GM23338 (cell line): ENCODE measurements around the gene HOXD4.

Experiments used
- CREB1 ChIP-seq: fragments of 250-450 bp; sonication (Bioruptor Pico); IDR thresholded peaks from 2 replicates; pipeline ENCODE4 v1.5.0; 2020; ENCODE audit warnings: low read depth, mild to moderate bottlenecking, moderate library complexity
- CTCF ChIP-seq, 2 experiments: fragments of 200-600 bp in 1 of 2; sonication (generic) in 1 of 2; conservative IDR thresholded peaks; 2 replicates each; pipeline versions ENCODE4 v1.5.1 to v1.6.1; 2016 to 2017; ENCODE audit warnings: antibody characterized with exemption in 2 of 2, low read depth in 2 of 2, mild to moderate bottlenecking in 2 of 2, moderate library complexity in 1 of 2
- EZH2 ChIP-seq: fragments of 200-600 bp; sonication (generic); IDR thresholded peaks from one replicate; pipeline ENCODE4 v1.8.0; 2017; ENCODE audit warnings: antibody characterized with exemption, mild to moderate bottlenecking, low read depth; ENCODE audit not compliant: unreplicated experiment
- EZH2phosphoT487 ChIP-seq: fragments of 200-600 bp; sonication (generic); IDR thresholded peaks from one replicate; pipeline ENCODE4 v1.8.1; 2018; ENCODE audit warnings: antibody characterized with exemption; ENCODE audit not compliant: unreplicated experiment
- JUNB ChIP-seq: IDR thresholded peaks from one replicate; pipeline ENCODE4 v1.6.1; 2016; ENCODE audit warnings: antibody characterized with exemption; ENCODE audit not compliant: unreplicated experiment
- POLR2AphosphoS5 ChIP-seq: IDR thresholded peaks from 2 replicates; pipeline ENCODE4 v1.6.1; 2016; ENCODE audit warnings: antibody characterized with exemption, low read depth
- STAT1 ChIP-seq: IDR thresholded peaks from one replicate; pipeline ENCODE4 v1.6.1; 2016; ENCODE audit warnings: antibody characterized with exemption; ENCODE audit not compliant: unreplicated experiment
- ZNF462 ChIP-seq: fragments of 250-450 bp; sonication (Bioruptor Pico); IDR thresholded peaks from 2 replicates; pipeline ENCODE4 v1.5.0; 2020; ENCODE audit warnings: mild to moderate bottlenecking, moderate library complexity
- TF ChIP-seq, protein P1 (sequence below): IDR thresholded peaks from one replicate; pipeline ENCODE4 v1.6.1; 2018; ENCODE audit warnings: antibody characterized with exemption; ENCODE audit not compliant: unreplicated experiment

- TF ChIP-seq ZNF462 (CRISPR knock-in tag) (no peak), CTCF (conservative IDR thresholded peaks at IDR 0.05; ENCODE audit: low read depth in 2 of 2) (no peak), POLR2AphosphoS5 (no peak), EZH2phosphoT487 (no peak), EZH2 (no peak), STAT1 (no peak), CREB1 (CRISPR knock-in tag) (no peak), JUNB (no peak)
- TF ChIP-seq, protein P1, sequence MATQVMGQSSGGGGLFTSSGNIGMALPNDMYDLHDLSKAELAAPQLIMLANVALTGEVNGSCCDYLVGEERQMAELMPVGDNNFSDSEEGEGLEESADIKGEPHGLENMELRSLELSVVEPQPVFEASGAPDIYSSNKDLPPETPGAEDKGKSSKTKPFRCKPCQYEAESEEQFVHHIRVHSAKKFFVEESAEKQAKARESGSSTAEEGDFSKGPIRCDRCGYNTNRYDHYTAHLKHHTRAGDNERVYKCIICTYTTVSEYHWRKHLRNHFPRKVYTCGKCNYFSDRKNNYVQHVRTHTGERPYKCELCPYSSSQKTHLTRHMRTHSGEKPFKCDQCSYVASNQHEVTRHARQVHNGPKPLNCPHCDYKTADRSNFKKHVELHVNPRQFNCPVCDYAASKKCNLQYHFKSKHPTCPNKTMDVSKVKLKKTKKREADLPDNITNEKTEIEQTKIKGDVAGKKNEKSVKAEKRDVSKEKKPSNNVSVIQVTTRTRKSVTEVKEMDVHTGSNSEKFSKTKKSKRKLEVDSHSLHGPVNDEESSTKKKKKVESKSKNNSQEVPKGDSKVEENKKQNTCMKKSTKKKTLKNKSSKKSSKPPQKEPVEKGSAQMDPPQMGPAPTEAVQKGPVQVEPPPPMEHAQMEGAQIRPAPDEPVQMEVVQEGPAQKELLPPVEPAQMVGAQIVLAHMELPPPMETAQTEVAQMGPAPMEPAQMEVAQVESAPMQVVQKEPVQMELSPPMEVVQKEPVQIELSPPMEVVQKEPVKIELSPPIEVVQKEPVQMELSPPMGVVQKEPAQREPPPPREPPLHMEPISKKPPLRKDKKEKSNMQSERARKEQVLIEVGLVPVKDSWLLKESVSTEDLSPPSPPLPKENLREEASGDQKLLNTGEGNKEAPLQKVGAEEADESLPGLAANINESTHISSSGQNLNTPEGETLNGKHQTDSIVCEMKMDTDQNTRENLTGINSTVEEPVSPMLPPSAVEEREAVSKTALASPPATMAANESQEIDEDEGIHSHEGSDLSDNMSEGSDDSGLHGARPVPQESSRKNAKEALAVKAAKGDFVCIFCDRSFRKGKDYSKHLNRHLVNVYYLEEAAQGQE, result no peak
These were observed 41.7 kb downstream of the HOXD4 start for GRCh38 chr2:176193048-176193447.
